OCI-LY7 (cell line): ENCODE data around the gene PAMR1. TPM values are rescaled to one million over a fixed set of nuclear protein-coding genes. Genes with fewer than 3 reads are reported as not detected.
A peak's percentile ranks its signal among the peaks of the same experiment; 100 is the strongest.

ENCODE experiments used
- BruUV-seq: library from RNA; stranded (reverse); fragments of 400-500 nt; replicated peaks from 2 replicates; lab custom pipeline; 2021; lab: Mats Ljungman, UMichigan
- CTCF ChIA-PET: fragments of 300-600 bp; sonication (Branson Sonifier 250); formaldehyde crosslinking; loops from one replicate; lab custom pipeline; 2022; ENCODE audit warnings: antibody characterized with exemption; ENCODE audit not compliant: unreplicated experiment; lab: Charles Lee
- POLR2A ChIA-PET: fragments of 300-600 bp; sonication (Branson Sonifier 250); formaldehyde crosslinking; loops from one replicate; lab custom pipeline; 2022; ENCODE audit warnings: antibody characterized with exemption; lab: Charles Lee
- DNase-seq: peaks from one replicate; pipeline ENCODE4 v3.0.0-alpha.2; 2015; ENCODE audit warnings: low spot score
- H2AFZ ChIP-seq: fragments of 200-600 bp; sonication (generic), shearing (Covaris generic); 2 replicates; pipeline ENCODE4 v1.6.1; 2014; ENCODE audit warnings: mild to moderate bottlenecking, antibody characterized with exemption, low read length, moderate library complexity
- H3K27ac ChIP-seq: fragments of 200-600 bp; sonication (generic); 2 replicates; pipeline ENCODE4 v1.5.1; 2014; ENCODE audit warnings: mixed run types, low read depth, mild to moderate bottlenecking, moderate library complexity, low read length, inconsistent platforms; ENCODE audit not compliant: poor library complexity, severe bottlenecking
- H3K36me3 ChIP-seq: fragments of 200-600 bp; sonication (generic); 2 replicates; pipeline ENCODE4 v1.6.1; 2014; ENCODE audit warnings: mild to moderate bottlenecking, antibody characterized with exemption, low read length, moderate library complexity, mixed read lengths; ENCODE audit not compliant: insufficient read depth
- H3K4me1 ChIP-seq: fragments of 200-600 bp; sonication (generic); 2 replicates; pipeline ENCODE4 v1.5.1; 2014; ENCODE audit warnings: mild to moderate bottlenecking, low read length; ENCODE audit not compliant: insufficient read depth, poor library complexity, severe bottlenecking
- H3K4me2 ChIP-seq: fragments of 200-600 bp; sonication (generic); 2 replicates; pipeline ENCODE4 v1.6.1; 2014; ENCODE audit warnings: mild to moderate bottlenecking, low read length
- H3K4me3 ChIP-seq: fragments of 200-600 bp; sonication (generic); 2 replicates; pipeline ENCODE4 v1.5.1; 2014; ENCODE audit warnings: mild to moderate bottlenecking, low read depth, low read length; ENCODE audit not compliant: poor library complexity, severe bottlenecking
- H3K79me2 ChIP-seq: fragments of 200-600 bp; sonication (generic); 2 replicates; pipeline ENCODE4 v1.6.1; 2016; ENCODE audit warnings: low read depth, mild to moderate bottlenecking, low read length, moderate library complexity, mixed read lengths; ENCODE audit not compliant: insufficient read depth
- H3K9me2 ChIP-seq: fragments of 200-600 bp; sonication (generic); 2 replicates; pipeline ENCODE4 v1.6.1; 2016; ENCODE audit warnings: mild to moderate bottlenecking, low read length, mixed read lengths; ENCODE audit not compliant: insufficient read depth
- H3K9me3 ChIP-seq: fragments of 200-600 bp; sonication (generic); 2 replicates; pipeline ENCODE4 v1.6.1; 2014; ENCODE audit warnings: mild to moderate bottlenecking, mixed run types, low read length, mixed read lengths
- H4K20me1 ChIP-seq: fragments of 200-600 bp; sonication (generic); 2 replicates; pipeline ENCODE4 v1.6.1; 2014; ENCODE audit warnings: mild to moderate bottlenecking, antibody characterized with exemption, low read length, moderate library complexity, mixed read lengths; ENCODE audit not compliant: insufficient read depth
- EZH2phosphoT487 ChIP-seq: fragments of 200-600 bp; sonication (generic); IDR thresholded peaks from 2 replicates; pipeline ENCODE4 v1.6.1; 2018; ENCODE audit warnings: low read depth, borderline replicate concordance, mild to moderate bottlenecking, mixed run types, antibody characterized with exemption, low read length, moderate library complexity, mixed read lengths
- intact Hi-C: fragments of 100-400 bp; cut with micrococcal nuclease; formaldehyde crosslinking; loops from one replicate; pipeline ENCODE4 v1.10.0; 2022; ENCODE audit not compliant: unreplicated experiment
- total RNA-seq, 2 experiments: library from RNA; depleted of rRNA in 1 of 2; stranded (reverse); fragments of >200 nt in 1 of 2; shearing (Covaris generic) in 1 of 2; gene quantifications; 2 replicates each; pipeline ENCODE4 v1.2.3, GENCODE V29; 2014 to 2022
- TF ChIP-seq, protein P1 (sequence below): fragments of 200-600 bp; sonication (generic); conservative IDR thresholded peaks from 2 replicates; pipeline ENCODE4 v1.5.1; 2014; ENCODE audit warnings: mild to moderate bottlenecking, antibody characterized with exemption, low read length, moderate library complexity, mixed read lengths

PAMR1 gene
- total RNA-seq, 2 experiments from 2014 or later: not detected

GRCh38 chr11:35554491-35555437 lies 29.3 kb upstream of the PAMR1 start:
- no peaks in the 10 kb centered on the region for H4K20me1 ChIP-seq
- no peak overlapping the region for H3K4me3 ChIP-seq
- no peaks in the 10 kb centered on the region for H3K9me3 ChIP-seq
- no peaks in the 10 kb centered on the region for H3K36me3 ChIP-seq
- no peaks in the 10 kb centered on the region for H3K4me1 ChIP-seq
- CTCF ChIA-PET: no interaction called here
- intact Hi-C loops: no loop called here
- no peak for TF ChIP-seq EZH2phosphoT487
- TF ChIP-seq, protein P1, sequence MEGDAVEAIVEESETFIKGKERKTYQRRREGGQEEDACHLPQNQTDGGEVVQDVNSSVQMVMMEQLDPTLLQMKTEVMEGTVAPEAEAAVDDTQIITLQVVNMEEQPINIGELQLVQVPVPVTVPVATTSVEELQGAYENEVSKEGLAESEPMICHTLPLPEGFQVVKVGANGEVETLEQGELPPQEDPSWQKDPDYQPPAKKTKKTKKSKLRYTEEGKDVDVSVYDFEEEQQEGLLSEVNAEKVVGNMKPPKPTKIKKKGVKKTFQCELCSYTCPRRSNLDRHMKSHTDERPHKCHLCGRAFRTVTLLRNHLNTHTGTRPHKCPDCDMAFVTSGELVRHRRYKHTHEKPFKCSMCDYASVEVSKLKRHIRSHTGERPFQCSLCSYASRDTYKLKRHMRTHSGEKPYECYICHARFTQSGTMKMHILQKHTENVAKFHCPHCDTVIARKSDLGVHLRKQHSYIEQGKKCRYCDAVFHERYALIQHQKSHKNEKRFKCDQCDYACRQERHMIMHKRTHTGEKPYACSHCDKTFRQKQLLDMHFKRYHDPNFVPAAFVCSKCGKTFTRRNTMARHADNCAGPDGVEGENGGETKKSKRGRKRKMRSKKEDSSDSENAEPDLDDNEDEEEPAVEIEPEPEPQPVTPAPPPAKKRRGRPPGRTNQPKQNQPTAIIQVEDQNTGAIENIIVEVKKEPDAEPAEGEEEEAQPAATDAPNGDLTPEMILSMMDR: 0 out of 2 replicates have a peak, but pooled peaks have one; percentile 42
- no peak overlapping the region for H3K4me2 ChIP-seq
- no peak overlapping the region for H2AFZ ChIP-seq
- no peak overlapping the region for H3K27ac ChIP-seq
- no peaks in the 10 kb centered on the region for H3K9me2 ChIP-seq
- POLR2A ChIA-PET: no interaction called here
- no peaks in the 10 kb centered on the region for H3K79me2 ChIP-seq
- BruUV-seq: no TSS peak
- DNase-seq: no peak

- H3K27ac ChIP-seq: no peak overlapping the region
- intact Hi-C loops: no loop called here
These were observed 28.4 kb upstream of the PAMR1 start for GRCh38 chr11:35553831-35554230.

More at GRCh38 chr11:35553831-35554230, 28.4 kb upstream of the PAMR1 start:
- no peak overlapping the region for H3K4me3 ChIP-seq
- POLR2A ChIA-PET: no interaction called here
- H3K9me3 ChIP-seq: no peaks in the 10 kb centered on the region
- CTCF ChIA-PET: no interaction called here
- no peak for DNase-seq
- no peaks in the 10 kb centered on the region for H3K36me3 ChIP-seq
- BruUV-seq: no TSS peak
- H4K20me1 ChIP-seq: no peaks in the 10 kb centered on the region
- H2AFZ ChIP-seq: no peak overlapping the region
- no peak overlapping the region for H3K4me2 ChIP-seq
- H3K79me2 ChIP-seq: no peaks in the 10 kb centered on the region
- no peaks in the 10 kb centered on the region for H3K4me1 ChIP-seq
- TF ChIP-seq, protein P1: no peak
- TF ChIP-seq EZH2phosphoT487: no peak
- no peaks in the 10 kb centered on the region for H3K9me2 ChIP-seq
